HG03060 (cell line): ENCODE data around the gene CFAP46.
"Not testable (repeated sequence)": the region's sequence is repeated elsewhere in the genome, so short reads cannot be mapped to it uniquely, and the experiment has no call there.

Experiments used
- ATAC-seq: cut with Tn5 transposase; IDR thresholded peaks from one replicate; pipeline ENCODE4 v1.9.1; 2021; ENCODE audit warnings: low read depth, moderate number of reproducible peaks; ENCODE audit not compliant: unreplicated experiment

CFAP46 gene

GRCh38 chr10:132904814-132905649 is 37.3 kb downstream of the CFAP46 start:
- no peak for ATAC-seq

- no peak for ATAC-seq
Measured at GRCh38 chr10:132904181-132904813, 38.1 kb downstream of the CFAP46 start.

- not testable (repeated sequence) for ATAC-seq
Measured at GRCh38 chr10:132902656-132903575, 39.5 kb downstream of the CFAP46 start.

- ATAC-seq = no peak
Measured at GRCh38 chr10:132901351-132901750, 41.0 kb downstream of the CFAP46 start.

GRCh38 chr10:132900211-132900756 is 42.1 kb downstream of the CFAP46 start:
- ATAC-seq = no peak

GRCh38 chr10:132899751-132900065 is 42.7 kb downstream of the CFAP46 start:
- ATAC-seq = no peak

- no peak for ATAC-seq
Measured at GRCh38 chr10:132899054-132899750, 43.2 kb downstream of the CFAP46 start.

GRCh38 chr10:132898391-132899053 is 43.8 kb downstream of the CFAP46 start:
- ATAC-seq = no peak

- ATAC-seq = no peak
Measured at GRCh38 chr10:132897516-132898381, 44.6 kb downstream of the CFAP46 start.

- not testable (repeated sequence) for ATAC-seq
Measured at GRCh38 chr10:132893786-132894185, 48.6 kb downstream of the CFAP46 start.

- no peak for ATAC-seq
Measured at GRCh38 chr10:132893090-132893489, 49.3 kb downstream of the CFAP46 start.

GRCh38 chr10:132892004-132892403 is 50.4 kb downstream of the CFAP46 start:
- no peak for ATAC-seq

GRCh38 chr10:132891368-132891767 is 51.0 kb downstream of the CFAP46 start:
- ATAC-seq = no peak

- ATAC-seq = no peak
Measured at GRCh38 chr10:132890301-132890700, 52.1 kb downstream of the CFAP46 start.

GRCh38 chr10:132889556-132889955 is 52.8 kb downstream of the CFAP46 start:
- no peak for ATAC-seq

- ATAC-seq = no peak
Measured at GRCh38 chr10:132888898-132889490, 53.4 kb downstream of the CFAP46 start.

- ATAC-seq = not testable (repeated sequence)
Measured at GRCh38 chr10:132888446-132888845, 53.9 kb downstream of the CFAP46 start.
